T47D (cell line): ENCODE results near the gene MDFI.

ENCODE experiments used
- DNase-seq, 2 experiments: peaks; one replicate each; pipeline versions ENCODE4 v3.0.0 to v3.0.0-alpha.2; 2011 to 2012; ENCODE audit warnings: low read depth in 1 of 2, low spot score in 1 of 2
- JUND ChIP-seq: IDR thresholded peaks from 2 replicates; pipeline ENCODE4 v1.6.1; 2012; ENCODE audit warnings: low read depth
- in situ Hi-C: cut with HindIII; loops from 2 replicates; pipeline ENCODE4 v1.10.0; 2016; ENCODE audit warnings: low sequenced_read_pairs, low pct_unique_long_range_greater_than_20kb

Gene MDFI

GRCh38 chr6:41687501-41688175, 49.4 kb downstream of the MDFI start:
- in situ Hi-C loops: no loop called here
- DNase-seq: no peak
- TF ChIP-seq JUND: no peak

DNA sequence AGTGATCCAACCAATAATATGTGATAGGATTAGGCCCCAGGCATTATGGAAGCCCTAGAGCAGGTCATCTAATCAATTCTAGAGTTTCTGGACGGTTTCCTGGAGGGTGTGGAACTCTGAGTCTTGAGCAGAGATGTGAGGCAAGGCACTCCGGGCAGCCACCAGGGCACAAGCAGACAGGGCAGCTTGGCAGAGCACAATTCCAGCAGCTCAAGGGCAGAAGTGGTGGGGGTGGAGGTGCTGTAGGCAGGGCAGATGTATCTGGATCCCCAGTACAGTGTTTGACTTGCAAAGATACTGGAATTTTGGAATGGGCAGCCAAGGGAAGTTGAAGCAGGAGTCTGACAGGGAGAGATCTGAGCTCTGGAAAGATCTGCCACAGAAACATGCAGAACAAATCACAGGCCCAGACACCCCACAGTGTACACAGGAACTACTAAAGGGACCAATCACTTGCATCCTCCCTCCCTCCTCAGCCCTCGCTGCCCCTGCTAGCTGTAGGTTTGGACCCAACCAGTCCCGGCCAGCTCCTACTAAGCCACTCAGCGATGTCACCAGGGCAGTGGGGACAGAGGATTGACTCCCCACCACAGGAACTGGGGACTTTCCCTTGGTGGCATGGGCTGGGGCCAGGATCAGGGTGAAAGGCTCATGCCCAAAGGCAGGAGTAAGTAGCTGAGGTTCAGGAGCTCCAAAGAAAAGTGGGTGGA, 50.1 kb downstream of the MDFI start:
- TF ChIP-seq JUND: no peak
- in situ Hi-C loops: no loop called here
- no peak for DNase-seq

- DNase-seq: no peak
- in situ Hi-C loops: no loop called here
- TF ChIP-seq JUND: no peak
These were observed 51.1 kb downstream of the MDFI start for GRCh38 chr6:41689171-41690008.

- DNase-seq: no peak
- no peak for TF ChIP-seq JUND
- in situ Hi-C loops: no loop called here
These were observed 52.5 kb downstream of the MDFI start for GRCh38 chr6:41690541-41691330.

DNA sequence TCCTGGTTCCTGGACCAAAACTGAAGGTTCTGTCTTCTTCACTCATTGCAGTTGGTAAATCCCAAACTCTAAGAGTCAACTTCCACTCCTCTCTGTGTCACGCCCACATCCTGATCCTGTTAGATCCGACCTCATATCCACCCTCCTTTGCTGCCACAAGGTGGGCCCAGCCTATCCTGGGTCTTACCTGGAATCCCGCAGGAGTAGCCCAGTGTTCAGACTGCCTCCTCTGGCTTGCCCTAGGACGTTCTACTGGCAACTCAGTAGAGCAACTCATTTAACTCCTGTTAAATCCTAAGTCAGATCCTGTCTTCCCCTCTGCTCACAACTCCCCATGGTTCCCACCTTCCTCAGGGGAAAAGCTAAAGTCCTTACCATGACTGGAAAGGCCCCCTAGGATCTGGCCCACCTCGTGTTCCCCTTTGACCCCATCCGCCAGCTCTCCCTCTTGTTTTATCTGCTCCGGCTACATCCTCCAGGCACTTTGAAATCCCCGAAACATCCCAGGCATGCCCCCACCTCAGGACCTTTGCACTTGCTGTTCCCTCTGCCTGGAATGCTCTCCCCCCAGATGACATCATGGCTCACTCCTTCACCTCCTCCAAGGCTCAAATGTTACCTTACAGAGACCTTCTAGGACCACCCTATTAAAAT, 53.3 kb downstream of the MDFI start:
- no peak for DNase-seq
- no peak for TF ChIP-seq JUND
- in situ Hi-C loops: no loop called here

DNA sequence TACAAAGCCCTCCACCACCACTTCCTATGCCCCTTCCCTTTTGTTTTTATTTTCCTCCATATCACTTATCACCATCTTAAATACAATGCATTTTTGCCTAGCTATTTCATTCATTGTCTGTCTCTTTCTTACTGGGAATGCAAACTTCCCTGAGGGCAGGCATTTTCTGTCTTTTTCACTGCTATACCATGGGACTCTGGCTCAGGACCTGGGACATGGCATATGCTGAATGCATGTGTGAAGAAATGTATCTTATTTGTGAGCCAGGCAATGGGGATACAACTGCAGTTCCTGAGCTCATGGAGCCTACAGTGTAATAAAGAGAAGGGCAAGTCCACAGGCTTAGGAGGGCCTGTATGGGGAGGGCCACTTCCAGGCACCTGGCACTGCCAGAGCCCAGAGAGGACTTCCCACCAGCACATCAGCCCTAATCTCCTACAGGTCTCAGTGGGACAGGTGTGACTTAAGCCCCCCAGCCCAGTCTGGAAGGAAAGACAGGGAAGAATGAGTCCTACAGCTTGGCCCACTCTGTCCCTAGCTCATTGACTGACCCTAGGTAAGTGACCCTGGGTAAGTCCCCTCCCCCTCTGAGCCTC, 53.9 kb downstream of the MDFI start:
- TF ChIP-seq JUND: no peak
- no peak for DNase-seq
- in situ Hi-C loops: no loop called here

GRCh38 chr6:41692730-41693129, 54.5 kb downstream of the MDFI start:
- no peak for TF ChIP-seq JUND
- no peak for DNase-seq

GRCh38 chr6:41693281-41694240, 55.3 kb downstream of the MDFI start:
- in situ Hi-C loops: no loop called here
- TF ChIP-seq JUND: no peak
- DNase-seq: no peak

More at GRCh38 chr6:41692730-41693129, 54.5 kb downstream of the MDFI start:
- in situ Hi-C loops: no loop called here

- DNase-seq: no peak
- in situ Hi-C loops: no loop called here
- TF ChIP-seq JUND: no peak
These were observed 56.7 kb downstream of the MDFI start for GRCh38 chr6:41694815-41695526.

GRCh38 chr6:41695825-41696224, 57.6 kb downstream of the MDFI start:
- no peak for TF ChIP-seq JUND
- in situ Hi-C loops: no loop called here
- no peak for DNase-seq
